Lower leg skin (tissue), 4 donors: ENCODE measurements around the gene IRF9. TPM values are rescaled to one million over a fixed set of nuclear protein-coding genes. Genes with fewer than 3 reads are reported as not detected.
A peak's percentile ranks its signal among the peaks of the same experiment; 100 is the strongest.

Source experiments
- DNase-seq, 2 donors: peaks; one replicate each; pipeline ENCODE4 v3.0.0-alpha.2; 2019; ENCODE audit warnings: low spot score in 2 of 2
- H3K4me3 ChIP-seq: fragments of 200-600 bp; sonication (generic); 2 replicates; pipeline ENCODE4 v1.5.1; 2017; ENCODE audit warnings: mild to moderate bottlenecking, low read depth; ENCODE audit not compliant: poor library complexity, severe bottlenecking
- POLR2A ChIP-seq, 2 donors: fragments of 450-650 bp; IDR thresholded peaks; one replicate each; pipeline ENCODE4 v1.6.1; 2016 to 2017; ENCODE audit warnings: antibody characterized with exemption in 2 of 2, mild to moderate bottlenecking in 1 of 2, moderate library complexity in 1 of 2
- WGBS, 2 donors: methylation state at CpG; one replicate each; pipeline ENCODE4 v1.1.5; 2018; 5-methylcytosine and 5-hydroxymethylcytosine counted together
- intact Hi-C: fragments of 100-400 bp; cut with DNase I; formaldehyde crosslinking; loops from one replicate; pipeline ENCODE4 v1.15.0; 2023; ENCODE audit warnings: low total_unique reads
- total RNA-seq, 4 donors: library from RNA; depleted of rRNA; stranded (reverse); fragments of >200 nt; gene quantifications; one replicate each; pipeline ENCODE4 v1.1.0, GENCODE V29; 2016
- TF ChIP-seq, protein P1 (sequence below), 3 donors: fragments of 450-650 bp; IDR thresholded peaks; one replicate each; pipeline ENCODE4 v1.5.1; 2016; ENCODE audit warnings: antibody characterized with exemption in 3 of 3, mild to moderate bottlenecking in 3 of 3, moderate library complexity in 2 of 3

Gene IRF9
- total RNA-seq, 4 donors from 2014 or later, result 36.1 to 54.1 (median 44.2) TPM

GRCh38 chr14:24204163-24205146, 43.4 kb downstream of the IRF9 start:
- 91% methylated on average over 7 of the region's 7 CpGs for WGBS, 2 donors
- TF ChIP-seq, protein P1, sequence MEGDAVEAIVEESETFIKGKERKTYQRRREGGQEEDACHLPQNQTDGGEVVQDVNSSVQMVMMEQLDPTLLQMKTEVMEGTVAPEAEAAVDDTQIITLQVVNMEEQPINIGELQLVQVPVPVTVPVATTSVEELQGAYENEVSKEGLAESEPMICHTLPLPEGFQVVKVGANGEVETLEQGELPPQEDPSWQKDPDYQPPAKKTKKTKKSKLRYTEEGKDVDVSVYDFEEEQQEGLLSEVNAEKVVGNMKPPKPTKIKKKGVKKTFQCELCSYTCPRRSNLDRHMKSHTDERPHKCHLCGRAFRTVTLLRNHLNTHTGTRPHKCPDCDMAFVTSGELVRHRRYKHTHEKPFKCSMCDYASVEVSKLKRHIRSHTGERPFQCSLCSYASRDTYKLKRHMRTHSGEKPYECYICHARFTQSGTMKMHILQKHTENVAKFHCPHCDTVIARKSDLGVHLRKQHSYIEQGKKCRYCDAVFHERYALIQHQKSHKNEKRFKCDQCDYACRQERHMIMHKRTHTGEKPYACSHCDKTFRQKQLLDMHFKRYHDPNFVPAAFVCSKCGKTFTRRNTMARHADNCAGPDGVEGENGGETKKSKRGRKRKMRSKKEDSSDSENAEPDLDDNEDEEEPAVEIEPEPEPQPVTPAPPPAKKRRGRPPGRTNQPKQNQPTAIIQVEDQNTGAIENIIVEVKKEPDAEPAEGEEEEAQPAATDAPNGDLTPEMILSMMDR (IDR thresholded peaks at IDR 0.05), result no peak
- TF ChIP-seq POLR2A (IDR thresholded peaks at IDR 0.05), result no peak
- intact Hi-C loops, result no loop called here
- no peak overlapping the region for H3K4me3 ChIP-seq
- peak in 1 of 2 donors; percentile 20 for DNase-seq

- intact Hi-C loops, result no loop called here
- TF ChIP-seq POLR2A (IDR thresholded peaks at IDR 0.05), result no peak
- TF ChIP-seq, protein P1 (IDR thresholded peaks at IDR 0.05), result no peak
- WGBS, 2 donors, result 95 to 98% methylated on average over 11 of the region's 11 CpGs
- DNase-seq, result peak in 1 of 2 donors; percentile 78
- H3K4me3 ChIP-seq, result no peak overlapping the region
Measured at GRCh38 chr14:24206260-24207103, 45.4 kb downstream of the IRF9 start.

- DNase-seq, result peak in 1 of 2 donors; percentile 46
- intact Hi-C loops, result no loop called here
- WGBS, 2 donors, result 95 to 98% methylated on average over 5 of the region's 5 CpGs
- no peak overlapping the region for H3K4me3 ChIP-seq
- TF ChIP-seq, protein P1 (IDR thresholded peaks at IDR 0.05), result no peak
- no peak for TF ChIP-seq POLR2A (IDR thresholded peaks at IDR 0.05)
Measured at GRCh38 chr14:24207104-24207551, 46.1 kb downstream of the IRF9 start.

DNA sequence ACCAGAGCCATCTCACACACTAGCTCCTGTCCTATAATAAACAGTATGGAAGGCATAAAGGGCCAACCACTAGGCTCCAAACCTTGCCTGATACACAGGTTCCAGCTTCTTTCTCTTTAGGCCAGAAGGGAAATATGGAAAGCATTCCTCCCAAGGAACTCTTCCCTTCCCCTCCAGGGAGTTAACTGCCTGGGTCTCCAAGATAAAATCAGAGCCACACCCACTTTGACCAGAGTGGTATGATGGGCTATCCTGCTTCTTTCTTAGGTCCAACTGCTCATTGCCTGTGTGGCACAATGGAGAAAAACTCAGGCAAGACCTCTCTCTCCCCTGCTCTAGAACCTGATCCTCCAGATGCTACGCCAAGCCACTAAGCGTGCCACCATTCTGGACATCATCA, 46.6 kb downstream of the IRF9 start:
- DNase-seq, result peak in 1 of 2 donors; percentile 9
- intact Hi-C loops, result no loop called here
- no peak for TF ChIP-seq POLR2A (IDR thresholded peaks at IDR 0.05)
- TF ChIP-seq, protein P1 (IDR thresholded peaks at IDR 0.05), result no peak
- 98 to 100% methylated on average over 2 of the region's 2 CpGs for WGBS, 2 donors
- H3K4me3 ChIP-seq, result no peak overlapping the region

- WGBS, 2 donors, result 85 to 93% methylated on average over 6 of the region's 6 CpGs
- no peak overlapping the region for H3K4me3 ChIP-seq
- no peak for TF ChIP-seq POLR2A (IDR thresholded peaks at IDR 0.05)
- TF ChIP-seq, protein P1 (IDR thresholded peaks at IDR 0.05), result no peak
- DNase-seq, result peak in 1 of 2 donors; percentile 37
- intact Hi-C loops, result no loop called here
Measured at GRCh38 chr14:24211311-24211710, 50.2 kb downstream of the IRF9 start.
